ENCODE results near the gene NPSR1. TPM values are rescaled to one million over a fixed set of nuclear protein-coding genes. Genes with fewer than 3 reads are reported as not detected.

NPSR1 gene
- total RNA-seq, 1 experiment from 2014 or later, result not detected

DNA sequence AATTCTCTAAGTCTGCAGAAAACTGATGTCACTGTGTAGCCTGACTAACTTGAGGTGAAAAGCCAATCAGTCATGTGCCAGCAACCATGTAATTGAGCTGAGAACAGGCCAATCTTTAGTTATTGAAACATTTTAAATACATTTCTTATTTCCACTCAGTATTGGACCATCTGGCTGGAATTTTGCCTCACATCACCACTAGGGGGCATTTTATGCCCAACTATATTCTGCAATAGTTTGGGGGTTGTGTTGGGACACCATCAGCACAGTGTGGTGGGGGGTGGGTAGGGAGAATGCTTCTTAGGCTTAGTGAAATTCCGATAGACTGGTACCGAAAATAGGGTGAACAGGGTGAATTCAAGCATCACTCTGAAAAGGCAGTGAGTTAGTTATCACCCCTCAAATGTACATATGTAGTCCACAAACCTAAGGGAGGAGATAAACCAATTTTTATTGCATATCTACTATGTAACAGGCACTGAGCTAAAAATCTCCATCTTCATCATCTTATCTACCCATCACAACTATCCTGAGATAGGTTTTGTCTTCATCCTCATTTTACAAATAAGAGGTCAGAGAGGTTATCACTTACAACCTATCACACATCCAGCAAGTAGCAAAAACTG, 17.8 kb downstream of the NPSR1 start:
- H2BK120ac ChIP-seq (ENCODE audit: low read depth, low read length, poor library complexity, severe bottlenecking), result no peak overlapping the region
- no peaks in the 10 kb centered on the region for H4K20me1 ChIP-seq (ENCODE audit: control insufficient read depth, insufficient read depth, insufficient read length)
- no peaks in the 10 kb centered on the region for H3K79me1 ChIP-seq (ENCODE audit: insufficient read depth, low read depth, low read length, poor library complexity, severe bottlenecking)
- H3K27ac ChIP-seq (ENCODE audit: insufficient read length, low read depth, low read length), result no peak overlapping the region
- H2AK5ac ChIP-seq (ENCODE audit: insufficient read length, low read length), result no peak overlapping the region
- H2BK20ac ChIP-seq (ENCODE audit: low read depth, low read length, poor library complexity, severe bottlenecking), result no peak overlapping the region
- H3K27me3 ChIP-seq (ENCODE audit: insufficient read depth, low read length), result no peaks in the 10 kb centered on the region
- no peaks in the 10 kb centered on the region for H3K36me3 Mint-ChIP-seq (ENCODE audit: insufficient read depth in 1 of 3, low read depth in 3 of 3)
- H3K9me3 Mint-ChIP-seq, result no peaks in the 10 kb centered on the region
- H2AFZ ChIP-seq (ENCODE audit: low read length), result no peak overlapping the region
- H2BK5ac ChIP-seq (ENCODE audit: insufficient read length, low read length), result no peak overlapping the region
- no peaks in the 10 kb centered on the region for H3K27me3 Mint-ChIP-seq (ENCODE audit: low read depth)
- H3T11ph ChIP-seq (ENCODE audit: low read length), result no peak overlapping the region
- no peak overlapping the region for H3K9ac ChIP-seq (ENCODE audit: extremely low read depth, insufficient read length, low read length)
- TF ChIP-seq, protein P1, sequence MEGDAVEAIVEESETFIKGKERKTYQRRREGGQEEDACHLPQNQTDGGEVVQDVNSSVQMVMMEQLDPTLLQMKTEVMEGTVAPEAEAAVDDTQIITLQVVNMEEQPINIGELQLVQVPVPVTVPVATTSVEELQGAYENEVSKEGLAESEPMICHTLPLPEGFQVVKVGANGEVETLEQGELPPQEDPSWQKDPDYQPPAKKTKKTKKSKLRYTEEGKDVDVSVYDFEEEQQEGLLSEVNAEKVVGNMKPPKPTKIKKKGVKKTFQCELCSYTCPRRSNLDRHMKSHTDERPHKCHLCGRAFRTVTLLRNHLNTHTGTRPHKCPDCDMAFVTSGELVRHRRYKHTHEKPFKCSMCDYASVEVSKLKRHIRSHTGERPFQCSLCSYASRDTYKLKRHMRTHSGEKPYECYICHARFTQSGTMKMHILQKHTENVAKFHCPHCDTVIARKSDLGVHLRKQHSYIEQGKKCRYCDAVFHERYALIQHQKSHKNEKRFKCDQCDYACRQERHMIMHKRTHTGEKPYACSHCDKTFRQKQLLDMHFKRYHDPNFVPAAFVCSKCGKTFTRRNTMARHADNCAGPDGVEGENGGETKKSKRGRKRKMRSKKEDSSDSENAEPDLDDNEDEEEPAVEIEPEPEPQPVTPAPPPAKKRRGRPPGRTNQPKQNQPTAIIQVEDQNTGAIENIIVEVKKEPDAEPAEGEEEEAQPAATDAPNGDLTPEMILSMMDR (conservative IDR thresholded peaks at IDR 0.05), result peak; percentile 84
- H4K5ac ChIP-seq (ENCODE audit: insufficient read length, low read depth, low read length), result no peak overlapping the region
- H3K79me2 ChIP-seq (ENCODE audit: insufficient read depth, low read length), result no peaks in the 10 kb centered on the region
- no peak overlapping the region for H3K23ac ChIP-seq (ENCODE audit: insufficient read length, low read depth, low read length)
- H3K4me1 Mint-ChIP-seq, result peaks cover 6% of the 10 kb centered on the region in 2 experiments; a peak in 3 of 4 replicates
- no peak overlapping the region for H3K18ac ChIP-seq (ENCODE audit: insufficient read length, low read depth, low read length)
- no peak overlapping the region for H3K4me3 Mint-ChIP-seq
- H3K56ac ChIP-seq (ENCODE audit: insufficient read length, low read depth, low read length), result no peak overlapping the region
- no peaks in the 10 kb centered on the region for H3K4me1 ChIP-seq (ENCODE audit: insufficient read depth, low read length)
- no peaks in the 10 kb centered on the region for H3K9me3 ChIP-seq (ENCODE audit: control insufficient read depth, low read depth, low read length)
- no peak overlapping the region for H2BK12ac ChIP-seq (ENCODE audit: insufficient read length, low read depth, low read length)
- no peak overlapping the region for H4K8ac ChIP-seq (replicated peaks; ENCODE audit: insufficient read length, low read depth, low read length)
- no CpG with 5 or more reads among the region's 2 CpGs for WGBS (ENCODE audit: extremely low coverage, insufficient read length, low lambda C conversion rate)
- H4K91ac ChIP-seq (ENCODE audit: insufficient read length, low read depth, low read length), result no peak overlapping the region
- no peaks in the 10 kb centered on the region for H3K23me2 ChIP-seq (ENCODE audit: insufficient read length, low read depth, low read length, poor library complexity, severe bottlenecking)
- H3K4me2 ChIP-seq (ENCODE audit: insufficient read depth, insufficient read length, low read length), result no peak overlapping the region
- no peak overlapping the region for H3K14ac ChIP-seq (ENCODE audit: insufficient read depth, low read length)
- H3K27ac Mint-ChIP-seq, result no peak overlapping the region
- no peak overlapping the region for H2BK15ac ChIP-seq (ENCODE audit: low read depth, low read length)
- no peak overlapping the region for H3K4ac ChIP-seq (ENCODE audit: low read depth, low read length)
- peak; percentile 49 for DNase-seq
